Uterus (tissue), 4 donors: ENCODE measurements around the gene EXOC3. TPM values are rescaled to one million over a fixed set of nuclear protein-coding genes. Genes with fewer than 3 reads are reported as not detected.
"Not testable (repeated sequence)": the region's sequence is repeated elsewhere in the genome, so short reads cannot be mapped to it uniquely, and the experiment has no call there.

Experiments
- DNase-seq, 2 donors: peaks; one replicate each; pipeline ENCODE4 v3.0.0-alpha.2; 2019 to 2020
- H3K27ac ChIP-seq, 2 donors: fragments of 200-600 bp; sonication (generic); 1 replicate in 1 of 2; 2 replicates in 1 of 2; pipeline ENCODE4 v1.5.1; 2016 to 2018
- H3K27me3 ChIP-seq, 2 donors: fragments of 200-600 bp; sonication (generic); one replicate each; pipeline ENCODE4 v1.5.1; 2018 to 2019; ENCODE audit warnings: control low read depth in 1 of 2
- H3K36me3 ChIP-seq, 2 donors: fragments of 200-600 bp; sonication (generic); one replicate each; pipeline ENCODE4 v1.5.1; 2019; ENCODE audit warnings: control low read depth in 1 of 2
- H3K4me1 ChIP-seq, 2 donors: fragments of 200-600 bp; sonication (generic); one replicate each; pipeline ENCODE4 v1.5.1; 2018 to 2019; ENCODE audit warnings: control low read depth in 1 of 2
- H3K4me3 ChIP-seq, 2 donors: fragments of 200-600 bp; sonication (generic); 1 replicate in 1 of 2; 2 replicates in 1 of 2; pipeline ENCODE4 v1.5.1; 2018 to 2019; ENCODE audit warnings: mild to moderate bottlenecking in 1 of 2
- H3K9me3 ChIP-seq, 2 donors: fragments of 200-600 bp; sonication (generic); one replicate each; pipeline ENCODE4 v1.5.1; 2019; ENCODE audit warnings: control low read depth in 1 of 2
- CTCF ChIP-seq, 4 experiments: fragments of 200-600 bp in 2 of 4; fragments of 450-650 bp in 2 of 4; sonication (generic) in 2 of 4; IDR thresholded peaks; one replicate each; pipeline ENCODE4 v1.5.1; 2016 to 2019; ENCODE audit warnings: antibody characterized with exemption in 4 of 4, mild to moderate bottlenecking in 2 of 4, moderate library complexity in 1 of 4
- POLR2A ChIP-seq, 2 donors: fragments of 450-650 bp; IDR thresholded peaks; one replicate each; pipeline ENCODE4 v1.6.1; 2016; ENCODE audit warnings: antibody characterized with exemption in 2 of 2, mild to moderate bottlenecking in 1 of 2, moderate library complexity in 1 of 2
- intact Hi-C: fragments of 100-400 bp; cut with DNase I; formaldehyde crosslinking; loops from one replicate; pipeline ENCODE4 v1.15.1; 2023; ENCODE audit warnings: low total_unique reads
- total RNA-seq, 4 donors: library from RNA; depleted of rRNA in 3 of 4; stranded (reverse); fragments of >200 nt in 3 of 4; gene quantifications; one replicate each; pipeline versions ENCODE4 v1.1.0 to v1.2.4, GENCODE V29; 2014 to 2023
- donor health status: DM: yes; HTN: yes; CAD: no.

EXOC3 gene
- total RNA-seq, 4 donors from 2014 or later, result 30.6 to 64.4 (median 50.2) TPM

GRCh38 chr5:410911-411517 is 32.0 kb upstream of the EXOC3 start:
- Histone ChIP-seq H3K36me3 (no peaks in the 10 kb centered on the region), H3K4me3 (no peak overlapping the region), H3K4me1 (peaks cover 0 to 5% of the 10 kb centered on the region in 2 donors), H3K27me3 (no peaks in the 10 kb centered on the region), H3K27ac (no peak overlapping the region), H3K9me3 (no peaks in the 10 kb centered on the region)
- no peak for DNase-seq
- intact Hi-C loops, result no loop called here
- TF ChIP-seq POLR2A (IDR thresholded peaks at IDR 0.05) (no peak), CTCF (IDR thresholded peaks at IDR 0.05) (no peak)

- no peaks in the 10 kb centered on the region for H3K27me3 ChIP-seq
- no peak overlapping the region for H3K4me3 ChIP-seq
- no peak for DNase-seq
- no peaks in the 10 kb centered on the region for H3K9me3 ChIP-seq
- no peaks in the 10 kb centered on the region for H3K36me3 ChIP-seq
- TF ChIP-seq CTCF (IDR thresholded peaks at IDR 0.05) (no peak), POLR2A (IDR thresholded peaks at IDR 0.05) (no peak)
- H3K4me1 ChIP-seq, result peaks cover 0 to 6% of the 10 kb centered on the region in 2 donors
- no peak overlapping the region for H3K27ac ChIP-seq
- intact Hi-C loops, result no loop called here
These were observed 31.2 kb upstream of the EXOC3 start for GRCh38 chr5:411728-412127.

GRCh38 chr5:414991-415927 is 27.7 kb upstream of the EXOC3 start:
- H3K9me3 ChIP-seq, intact Hi-C loops, H3K4me1 ChIP-seq, H3K36me3 ChIP-seq, H3K27me3 ChIP-seq, H3K4me3 ChIP-seq: not testable (repeated sequence)
- DNase-seq, result peak in 1 of 2 donors; percentile 85
- H3K27ac ChIP-seq, result peak overlapping the region in 1 of 2 donors; percentile 85

GRCh38 chr5:415928-416635 is 26.9 kb upstream of the EXOC3 start:
- no peak for DNase-seq
- intact Hi-C loops, result no loop called here
- H3K27ac ChIP-seq, result peak overlapping the region in 1 of 2 donors; percentile 85
- H3K9me3 ChIP-seq, result no peaks in the 10 kb centered on the region
- peaks cover 0 to 6% of the 10 kb centered on the region in 2 donors for H3K4me1 ChIP-seq
- no peaks in the 10 kb centered on the region for H3K36me3 ChIP-seq
- TF ChIP-seq CTCF (IDR thresholded peaks at IDR 0.05), result no peak
- TF ChIP-seq POLR2A (IDR thresholded peaks at IDR 0.05), result no peak
- H3K27me3 ChIP-seq, result no peaks in the 10 kb centered on the region
- no peak overlapping the region for H3K4me3 ChIP-seq

- no peak overlapping the region for H3K27ac ChIP-seq
- TF ChIP-seq POLR2A (IDR thresholded peaks at IDR 0.05) (no peak), CTCF (IDR thresholded peaks at IDR 0.05) (no peak)
- DNase-seq, result no peak
- intact Hi-C loops, result no loop called here
- H3K4me1 ChIP-seq, result peaks cover 0 to 6% of the 10 kb centered on the region in 2 donors
- H3K4me3 ChIP-seq, result no peak overlapping the region
- H3K9me3 ChIP-seq, result no peaks in the 10 kb centered on the region
- H3K36me3 ChIP-seq, result no peaks in the 10 kb centered on the region
- H3K27me3 ChIP-seq, result no peaks in the 10 kb centered on the region
These were observed 26.4 kb upstream of the EXOC3 start for GRCh38 chr5:416636-416960.
